H9 (cell line): ENCODE data around the gene PARD3. TPM values are rescaled to one million over a fixed set of nuclear protein-coding genes. Genes with fewer than 3 reads are reported as not detected.

Experiments used
- DNase-seq: peaks from one replicate; pipeline ENCODE4 v3.0.0-alpha.2; 2017
- H2AFZ ChIP-seq: one replicate; pipeline ENCODE4 v1.6.1; 2013; ENCODE audit warnings: mild to moderate bottlenecking, low read length, control low read depth, moderate library complexity
- H2AK5ac ChIP-seq: 2 replicates; pipeline ENCODE4 v1.6.1; 2013; ENCODE audit warnings: low read length, control low read depth, mixed read lengths; ENCODE audit not compliant: insufficient read length
- H2BK120ac ChIP-seq: one replicate; pipeline ENCODE4 v1.6.1; 2013; ENCODE audit warnings: low read depth, mild to moderate bottlenecking, low read length, control low read depth, inconsistent platforms; ENCODE audit not compliant: poor library complexity, severe bottlenecking
- H2BK12ac ChIP-seq: 2 replicates; pipeline ENCODE4 v1.6.1; 2013; ENCODE audit warnings: low read length, control low read depth, mixed read lengths, low read depth; ENCODE audit not compliant: insufficient read length
- H2BK15ac ChIP-seq: 2 replicates; pipeline ENCODE4 v1.6.1; 2013; ENCODE audit warnings: low read depth, low read length, control low read depth
- H2BK20ac ChIP-seq: one replicate; pipeline ENCODE4 v1.6.1; 2013; ENCODE audit warnings: low read depth, mild to moderate bottlenecking, low read length, control low read depth, inconsistent platforms; ENCODE audit not compliant: poor library complexity, severe bottlenecking
- H2BK5ac ChIP-seq: 2 replicates; pipeline ENCODE4 v1.6.1; 2013; ENCODE audit warnings: low read length, control low read depth, mixed read lengths; ENCODE audit not compliant: insufficient read length
- H3K14ac ChIP-seq: 2 replicates; pipeline ENCODE4 v1.6.1; 2013; ENCODE audit warnings: low read length, control low read depth; ENCODE audit not compliant: insufficient read depth
- H3K18ac ChIP-seq: 2 replicates; pipeline ENCODE4 v1.6.1; 2013; ENCODE audit warnings: low read depth, mild to moderate bottlenecking, mixed read lengths, low read length, control low read depth; ENCODE audit not compliant: insufficient read length
- H3K23ac ChIP-seq: 2 replicates; pipeline ENCODE4 v1.6.1; 2013; ENCODE audit warnings: low read length, control low read depth, mixed read lengths, low read depth; ENCODE audit not compliant: insufficient read length
- H3K23me2 ChIP-seq: 2 replicates; pipeline ENCODE4 v1.6.1; 2013; ENCODE audit warnings: low read depth, mild to moderate bottlenecking, mixed read lengths, low read length, control low read depth; ENCODE audit not compliant: insufficient read length, poor library complexity, severe bottlenecking
- H3K27ac ChIP-seq: 2 replicates; pipeline ENCODE4 v1.5.1; 2013; ENCODE audit warnings: low read length, control low read depth, mixed read lengths, low read depth; ENCODE audit not compliant: insufficient read length
- H3K27me3 ChIP-seq: 2 replicates; pipeline ENCODE4 v1.6.1; 2013; ENCODE audit warnings: low read length, control low read depth, inconsistent platforms; ENCODE audit not compliant: insufficient read depth
- H3K4ac ChIP-seq: 2 replicates; pipeline ENCODE4 v1.6.1; 2013; ENCODE audit warnings: low read depth, mild to moderate bottlenecking, control low read depth, inconsistent platforms, low read length, moderate library complexity
- H3K4me1 ChIP-seq: 2 replicates; pipeline ENCODE4 v1.6.1; 2013; ENCODE audit warnings: low read length, control low read depth, inconsistent platforms; ENCODE audit not compliant: insufficient read depth
- H3K4me2 ChIP-seq: 2 replicates; pipeline ENCODE4 v1.6.1; 2013; ENCODE audit warnings: low read length, control low read depth, mixed read lengths; ENCODE audit not compliant: insufficient read length, insufficient read depth
- H3K56ac ChIP-seq: 2 replicates; pipeline ENCODE4 v1.6.1; 2013; ENCODE audit warnings: low read depth, mild to moderate bottlenecking, mixed read lengths, low read length, control low read depth; ENCODE audit not compliant: insufficient read length
- H3K79me1 ChIP-seq: 2 replicates; pipeline ENCODE4 v1.6.1; 2013; ENCODE audit warnings: low read depth, mild to moderate bottlenecking, moderate library complexity, low read length, control low read depth, inconsistent platforms; ENCODE audit not compliant: insufficient read depth, poor library complexity, severe bottlenecking
- H3K79me2 ChIP-seq: 2 replicates; pipeline ENCODE4 v1.6.1; 2013; ENCODE audit warnings: low read length, control low read depth, inconsistent platforms; ENCODE audit not compliant: insufficient read depth
- H3K9ac ChIP-seq: 2 replicates; pipeline ENCODE4 v1.6.1; 2013; ENCODE audit warnings: low read length, control low read depth, mixed read lengths; ENCODE audit not compliant: insufficient read length; ENCODE audit errors: extremely low read depth
- H3K9me3 ChIP-seq: one replicate; pipeline ENCODE4 v1.6.1; 2013; ENCODE audit warnings: low read depth, low read length, inconsistent platforms; ENCODE audit not compliant: control insufficient read depth
- H3T11ph ChIP-seq: one replicate; pipeline ENCODE4 v1.6.1; 2013; ENCODE audit warnings: mild to moderate bottlenecking, low read length, control low read depth, inconsistent platforms
- H4K20me1 ChIP-seq: one replicate; pipeline ENCODE4 v1.6.1; 2013; ENCODE audit not compliant: control insufficient read depth, insufficient read length, insufficient read depth
- H4K5ac ChIP-seq: 2 replicates; pipeline ENCODE4 v1.6.1; 2013; ENCODE audit warnings: low read depth, mild to moderate bottlenecking, mixed read lengths, low read length, control low read depth; ENCODE audit not compliant: insufficient read length
- H4K8ac ChIP-seq: replicated peaks from 2 replicates; pipeline ENCODE4 v1.6.1; 2013; ENCODE audit warnings: low read length, control low read depth, mixed read lengths, low read depth; ENCODE audit not compliant: insufficient read length
- H4K91ac ChIP-seq: 2 replicates; pipeline ENCODE4 v1.6.1; 2013; ENCODE audit warnings: low read depth, mild to moderate bottlenecking, moderate library complexity, mixed read lengths, low read length, control low read depth; ENCODE audit not compliant: insufficient read length
- H3K27ac Mint-ChIP-seq, 3 experiments: 2 replicates in 2 of 3; 3 replicates in 1 of 3; pipeline ENCODE4 v1.8.0; 2020 to 2021; ENCODE audit warnings: mixed read lengths in 3 of 3, mild to moderate bottlenecking in 1 of 3, moderate library complexity in 1 of 3
- H3K27me3 Mint-ChIP-seq: 2 replicates; pipeline ENCODE4 v1.8.0; 2021; ENCODE audit warnings: low read depth, mild to moderate bottlenecking, moderate library complexity, mixed read lengths
- H3K36me3 Mint-ChIP-seq, 3 experiments: 2 replicates in 2 of 3; 3 replicates in 1 of 3; pipeline ENCODE4 v1.8.0; 2020 to 2021; ENCODE audit warnings: low read depth in 3 of 3, mixed read lengths in 3 of 3; ENCODE audit not compliant: insufficient read depth in 1 of 3
- H3K4me1 Mint-ChIP-seq, 2 experiments: 2 replicates each; pipeline ENCODE4 v1.8.0; 2020; ENCODE audit warnings: mixed read lengths in 2 of 2
- H3K4me3 Mint-ChIP-seq, 2 experiments: 2 replicates in 1 of 2; 3 replicates in 1 of 2; pipeline ENCODE4 v1.8.0; 2020 to 2021; ENCODE audit warnings: mild to moderate bottlenecking in 2 of 2, mixed read lengths in 2 of 2, moderate library complexity in 1 of 2
- H3K9me3 Mint-ChIP-seq, 2 experiments: 2 replicates in 1 of 2; 3 replicates in 1 of 2; pipeline ENCODE4 v1.8.0; 2020; ENCODE audit warnings: mild to moderate bottlenecking in 2 of 2, mixed read lengths in 2 of 2, moderate library complexity in 1 of 2
- CTCF ChIP-seq: fragments of 200-600 bp; sonication (generic); conservative IDR thresholded peaks from 3 replicates; pipeline ENCODE4 v1.8.0; 2021; ENCODE audit warnings: antibody characterized with exemption, mild to moderate bottlenecking
- WGBS: extraction: QIAGEN DNeasy Blood & Tissue Kit; methylation state at CpG from one replicate; pipeline ENCODE4 v1.1.7; 2013; ENCODE audit warnings: missing lambda C conversion rate, low lambda C conversion rate, mixed read lengths; ENCODE audit not compliant: insufficient read length; ENCODE audit errors: extremely low coverage; 5-methylcytosine and 5-hydroxymethylcytosine counted together
- total RNA-seq: library from RNA; stranded (reverse); gene quantifications from 2 replicates; pipeline ENCODE4 v1.2.1, GENCODE V29; 2021

Gene PARD3
- total RNA-seq, 1 experiment from 2014 or later, result 44.7 TPM

- H3K27ac ChIP-seq, result no peak overlapping the region
- no peaks in the 10 kb centered on the region for H3K4me1 Mint-ChIP-seq
- no peak overlapping the region for H3K56ac ChIP-seq
- H3K23ac ChIP-seq, result no peak overlapping the region
- H3K36me3 Mint-ChIP-seq, result peaks cover 0 to 6% (median 0%) of the 10 kb centered on the region in 3 experiments; a peak in 2 of 7 replicates
- H4K5ac ChIP-seq, result no peak overlapping the region
- no peaks in the 10 kb centered on the region for H3K79me2 ChIP-seq
- no peak overlapping the region for H3K4ac ChIP-seq
- no peak overlapping the region for H2BK20ac ChIP-seq
- H2BK15ac ChIP-seq, result no peak overlapping the region
- H3K4me1 ChIP-seq, result no peaks in the 10 kb centered on the region
- H2AFZ ChIP-seq, result no peak overlapping the region
- no peak overlapping the region for H4K91ac ChIP-seq
- no peak overlapping the region for H3K27ac Mint-ChIP-seq
- no peak overlapping the region for H2AK5ac ChIP-seq
- H3K79me1 ChIP-seq, result no peaks in the 10 kb centered on the region
- H3K4me3 Mint-ChIP-seq, result no peak overlapping the region
- no peak overlapping the region for H4K8ac ChIP-seq
- no CpG with 5 or more reads among the region's 16 CpGs for WGBS
- H3K9ac ChIP-seq, result no peak overlapping the region
- no peak overlapping the region for H3K4me2 ChIP-seq
- TF ChIP-seq CTCF, result no peak
- no peaks in the 10 kb centered on the region for H3K27me3 ChIP-seq
- H3K14ac ChIP-seq, result no peak overlapping the region
- no peak overlapping the region for H2BK12ac ChIP-seq
- no peak overlapping the region for H3T11ph ChIP-seq
- H2BK5ac ChIP-seq, result no peak overlapping the region
- no peaks in the 10 kb centered on the region for H4K20me1 ChIP-seq
- no peak overlapping the region for H2BK120ac ChIP-seq
- no peaks in the 10 kb centered on the region for H3K23me2 ChIP-seq
- H3K18ac ChIP-seq, result no peak overlapping the region
- H3K9me3 Mint-ChIP-seq, result peaks cover 3 to 6% of the 10 kb centered on the region in 2 experiments; a peak in 2 of 5 replicates
- peaks cover 2% of the 10 kb centered on the region for H3K27me3 Mint-ChIP-seq
- no peaks in the 10 kb centered on the region for H3K9me3 ChIP-seq
- DNase-seq, result no peak
Observed at GRCh38 chr10:34080485-34081346, 734.4 kb downstream of the PARD3 start.
